ENCODE data around the gene NOSIP.

GRCh38 chr19:49570997-49571676 is 9.2 kb downstream of the NOSIP start:
- TF ChIP-seq ATF6 (CRISPR knock-in tag; IDR thresholded peaks at IDR 0.05) (no peak), CTCF (IDR thresholded peaks at IDR 0.05) (no peak), NR1H2 (CRISPR knock-in tag; IDR thresholded peaks at IDR 0.05) (no peak), FOXP4 (CRISPR knock-in tag; IDR thresholded peaks at IDR 0.05) (no peak)
- TF ChIP-seq, protein P1, sequence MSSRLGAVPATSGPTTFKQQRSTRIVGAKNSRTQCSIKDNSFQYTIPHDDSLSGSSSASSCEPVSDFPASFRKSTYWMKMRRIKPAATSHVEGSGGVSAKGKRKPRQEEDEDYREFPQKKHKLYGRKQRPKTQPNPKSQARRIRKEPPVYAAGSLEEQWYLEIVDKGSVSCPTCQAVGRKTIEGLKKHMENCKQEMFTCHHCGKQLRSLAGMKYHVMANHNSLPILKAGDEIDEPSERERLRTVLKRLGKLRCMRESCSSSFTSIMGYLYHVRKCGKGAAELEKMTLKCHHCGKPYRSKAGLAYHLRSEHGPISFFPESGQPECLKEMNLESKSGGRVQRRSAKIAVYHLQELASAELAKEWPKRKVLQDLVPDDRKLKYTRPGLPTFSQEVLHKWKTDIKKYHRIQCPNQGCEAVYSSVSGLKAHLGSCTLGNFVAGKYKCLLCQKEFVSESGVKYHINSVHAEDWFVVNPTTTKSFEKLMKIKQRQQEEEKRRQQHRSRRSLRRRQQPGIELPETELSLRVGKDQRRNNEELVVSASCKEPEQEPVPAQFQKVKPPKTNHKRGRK (CRISPR knock-in tag; IDR thresholded peaks at IDR 0.05; ENCODE audit: borderline replicate concordance) = no peak
